Epithelial cell of prostate (primary cell): ENCODE results near the gene FBLN5.
A peak's percentile ranks its signal among the peaks of the same experiment; 100 is the strongest.

ENCODE experiments used
- DNase-seq: peaks from one replicate; pipeline ENCODE4 v3.0.0-alpha.2; 2011; ENCODE audit warnings: low read depth, low spot score
- H3K27ac ChIP-seq: fragments of 450-650 bp; 2 replicates; pipeline ENCODE4 v1.5.1; 2017; ENCODE audit warnings: mild to moderate bottlenecking

Gene FBLN5

GRCh38 chr14:91947475-91948184 lies at the start of gene FBLN5:
TSS of gene FBLN5 (minus strand) at chr14:91947694. CDS start at chr14:91947229, 465 bp downstream.
- no peak within 1 kb of the TSS for H3K27ac ChIP-seq

GRCh38 chr14:91996948-91997371 lies 49.5 kb upstream of the FBLN5 start:
- peak; percentile 68 for DNase-seq
- peak overlapping the region; percentile 82 for H3K27ac ChIP-seq

More at GRCh38 chr14:91947475-91948184, at the start of gene FBLN5:
- DNase-seq: no peak

GRCh38 chr14:91987192-91987591 lies 39.7 kb upstream of the FBLN5 start:
- H3K27ac ChIP-seq: no peak overlapping the region
- no peak for DNase-seq

DNA sequence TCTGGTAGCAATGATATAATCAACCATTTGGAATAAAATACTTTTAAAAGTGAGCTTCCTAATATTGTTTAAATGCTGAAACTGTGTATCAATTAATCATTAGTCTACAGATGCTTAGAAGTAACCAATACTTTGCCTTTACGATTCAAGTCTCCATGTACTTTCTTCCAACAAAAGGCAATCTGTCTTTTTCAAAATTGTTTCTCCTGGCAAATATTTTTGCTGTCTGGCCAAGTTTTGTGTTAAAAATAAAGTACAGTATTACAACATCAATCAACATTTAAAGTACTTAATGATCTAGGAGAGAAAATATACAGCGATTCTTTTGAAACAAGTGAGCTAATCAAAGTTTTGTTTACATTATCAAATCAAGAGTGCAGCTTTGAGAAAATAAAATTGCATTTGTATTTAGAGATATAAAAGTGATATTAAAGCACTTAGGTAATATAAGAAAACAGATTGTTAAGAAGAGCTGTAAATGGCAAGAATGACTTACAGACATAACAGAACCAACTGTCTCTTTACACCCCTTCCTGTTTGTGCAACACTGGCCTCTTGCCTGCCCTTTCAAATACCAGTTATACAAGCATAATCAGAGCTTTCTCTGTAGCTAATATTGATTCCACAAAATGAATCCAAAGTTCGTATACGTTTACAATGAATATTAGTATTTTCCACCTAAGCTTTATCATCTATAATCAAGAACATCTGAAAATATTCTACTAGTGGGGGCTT lies 38.2 kb upstream of the FBLN5 start:
- DNase-seq: no peak
- H3K27ac ChIP-seq: peak overlapping the region; percentile 1

- DNase-seq: no peak
- H3K27ac ChIP-seq: peak overlapping the region; percentile 1
These were observed 37.5 kb upstream of the FBLN5 start for GRCh38 chr14:91985008-91985407.

DNA sequence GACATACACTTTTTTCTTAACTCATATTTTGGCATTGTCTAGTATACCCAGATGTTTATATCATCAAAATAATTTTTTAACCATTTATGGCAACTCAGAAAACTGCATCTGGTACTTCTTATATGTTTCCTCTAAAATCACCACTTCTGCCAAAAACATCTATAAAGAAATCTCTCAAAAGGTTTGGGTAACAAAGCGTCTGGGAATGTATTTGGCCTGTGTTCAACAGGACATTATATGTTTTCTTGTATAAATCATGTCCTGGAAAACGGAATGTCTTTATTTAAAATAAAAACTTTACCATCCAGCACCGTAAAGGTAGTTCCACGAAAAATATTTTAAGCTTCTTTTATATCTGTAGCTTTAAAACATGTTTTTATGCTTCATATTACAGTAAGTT lies 36.1 kb upstream of the FBLN5 start:
- DNase-seq: no peak
- H3K27ac ChIP-seq: no peak overlapping the region

DNA sequence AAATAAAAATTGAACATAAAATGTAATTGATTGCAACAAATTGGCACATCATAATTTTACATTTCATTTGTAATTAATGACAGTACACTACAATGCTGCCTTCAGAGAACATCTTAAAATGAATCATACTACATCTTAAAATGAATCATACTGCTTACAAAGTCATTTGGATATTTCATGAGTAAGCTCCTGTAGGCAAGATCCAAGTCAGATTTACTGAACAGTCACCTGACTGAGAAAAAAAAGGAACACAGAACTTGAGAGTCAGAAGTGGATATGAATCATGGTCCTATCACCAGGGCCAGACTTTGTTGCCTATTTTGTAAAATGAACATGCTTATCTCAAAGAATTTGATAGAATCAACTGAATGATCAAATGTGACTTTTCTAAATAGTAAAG lies 32.7 kb upstream of the FBLN5 start:
- DNase-seq: peak; percentile 81
- H3K27ac ChIP-seq: peak overlapping the region; percentile 60

DNA sequence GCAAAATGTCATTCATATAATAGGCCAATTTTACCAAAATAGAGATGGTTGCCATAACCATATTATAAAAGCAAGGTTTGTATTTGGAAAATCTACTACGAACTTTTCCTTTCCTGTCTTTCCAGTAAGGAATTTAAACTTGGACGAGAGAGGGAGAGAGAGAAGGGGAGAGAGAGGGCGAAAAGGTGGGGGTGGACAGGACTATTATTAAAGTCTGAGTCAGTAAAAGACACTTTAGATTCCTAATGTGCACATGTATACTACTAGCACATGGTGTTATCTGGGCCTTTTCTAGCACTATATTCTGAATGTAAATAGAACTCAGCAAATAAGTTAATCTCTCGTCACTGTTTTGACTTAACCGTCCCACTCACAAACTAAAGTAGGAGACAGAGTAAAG lies 30.4 kb upstream of the FBLN5 start:
- no peak for DNase-seq
- no peak overlapping the region for H3K27ac ChIP-seq

DNA sequence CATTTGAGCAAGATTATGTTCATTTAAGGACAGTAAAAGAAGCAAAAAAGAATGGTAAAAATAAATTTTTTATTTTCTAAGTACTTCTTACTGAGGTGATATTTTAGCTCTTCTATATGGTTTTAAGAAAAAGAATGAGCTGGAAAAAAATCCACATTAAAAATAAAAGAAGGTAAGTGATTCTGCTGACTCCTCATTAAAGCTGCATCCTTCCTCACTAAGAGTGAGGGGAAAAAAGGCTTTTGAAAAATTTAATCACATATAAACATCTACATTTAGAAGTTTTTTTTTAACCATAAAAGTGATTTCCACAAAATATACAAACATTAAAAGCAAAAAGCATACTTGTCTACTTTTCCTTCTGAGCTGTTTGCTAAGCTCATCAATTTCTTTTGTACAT lies 28.3 kb upstream of the FBLN5 start:
- no peak overlapping the region for H3K27ac ChIP-seq
- DNase-seq: no peak

GRCh38 chr14:91971188-91971778 lies 23.8 kb upstream of the FBLN5 start:
- no peak overlapping the region for H3K27ac ChIP-seq
- no peak for DNase-seq

DNA sequence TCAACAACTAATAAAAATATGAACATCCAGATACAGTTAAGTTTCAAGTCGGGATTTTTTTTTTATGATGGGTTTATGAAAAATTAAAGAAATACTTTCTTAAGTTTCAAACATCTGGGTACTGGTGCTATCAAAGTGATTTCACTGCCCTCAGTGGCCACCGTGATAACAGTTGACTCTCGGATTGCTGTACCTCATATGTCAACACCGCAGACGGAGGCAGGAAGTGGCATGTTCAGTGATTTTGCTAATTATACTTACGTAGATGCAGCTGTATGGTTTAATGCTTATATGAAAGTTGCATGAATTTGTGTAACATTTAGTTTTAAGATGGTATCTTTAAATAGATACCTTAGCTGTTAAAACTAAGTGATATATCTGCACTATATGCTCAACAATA lies 20.8 kb upstream of the FBLN5 start:
- no peak overlapping the region for H3K27ac ChIP-seq
- no peak for DNase-seq

- no peak overlapping the region for H3K27ac ChIP-seq
- DNase-seq: no peak
These were observed 17.2 kb upstream of the FBLN5 start for GRCh38 chr14:91964724-91965123.

DNA sequence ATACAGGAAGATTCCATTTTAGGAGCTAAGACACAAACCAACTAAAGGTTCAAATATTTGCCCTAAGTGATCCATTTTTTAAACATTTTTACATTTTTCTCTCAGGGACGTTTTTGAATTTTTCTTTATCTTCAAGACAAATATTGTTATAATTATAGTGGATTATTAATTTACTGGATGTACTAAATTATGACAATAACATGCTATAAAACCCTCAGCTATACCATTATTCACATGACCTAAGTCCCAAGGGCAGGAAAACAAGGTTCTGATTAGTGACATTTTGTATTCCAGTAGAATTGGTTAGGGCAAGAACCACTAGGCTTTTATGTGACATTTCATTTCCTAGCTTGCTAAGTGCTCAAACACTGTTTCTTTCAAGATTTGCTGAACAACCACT lies 16.5 kb upstream of the FBLN5 start:
- DNase-seq: no peak
- H3K27ac ChIP-seq: no peak overlapping the region

GRCh38 chr14:91963465-91963864 lies 16.0 kb upstream of the FBLN5 start:
- no peak for DNase-seq

GRCh38 chr14:91961297-91962220 lies 14.1 kb upstream of the FBLN5 start:
- no peak for DNase-seq
- H3K27ac ChIP-seq: no peak overlapping the region

More at GRCh38 chr14:91963465-91963864, 16.0 kb upstream of the FBLN5 start:
- H3K27ac ChIP-seq: no peak overlapping the region

- DNase-seq: no peak
- H3K27ac ChIP-seq: no peak overlapping the region
These were observed 10.4 kb upstream of the FBLN5 start for GRCh38 chr14:91957876-91958313.

DNA sequence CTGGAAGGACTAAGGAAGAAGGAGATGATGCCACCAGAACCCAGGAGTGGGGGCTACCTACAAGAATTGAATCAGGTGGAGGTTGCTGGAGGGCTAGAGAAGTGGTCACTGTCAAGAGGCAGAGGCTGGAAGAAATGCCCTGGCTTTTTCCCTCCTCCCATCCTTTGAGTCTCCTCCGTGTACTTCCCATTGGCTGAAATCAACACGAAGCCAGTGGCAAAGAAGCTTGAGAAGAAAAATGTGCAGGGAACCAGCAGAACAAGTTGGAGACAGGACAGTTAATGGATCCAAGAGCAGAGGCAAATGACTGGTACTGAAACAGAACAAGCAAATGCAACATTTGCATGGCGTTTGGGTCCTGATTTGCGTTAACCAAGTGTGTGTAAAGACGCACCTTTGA lies 9.1 kb upstream of the FBLN5 start:
- H3K27ac ChIP-seq: no peak overlapping the region
- no peak for DNase-seq

DNA sequence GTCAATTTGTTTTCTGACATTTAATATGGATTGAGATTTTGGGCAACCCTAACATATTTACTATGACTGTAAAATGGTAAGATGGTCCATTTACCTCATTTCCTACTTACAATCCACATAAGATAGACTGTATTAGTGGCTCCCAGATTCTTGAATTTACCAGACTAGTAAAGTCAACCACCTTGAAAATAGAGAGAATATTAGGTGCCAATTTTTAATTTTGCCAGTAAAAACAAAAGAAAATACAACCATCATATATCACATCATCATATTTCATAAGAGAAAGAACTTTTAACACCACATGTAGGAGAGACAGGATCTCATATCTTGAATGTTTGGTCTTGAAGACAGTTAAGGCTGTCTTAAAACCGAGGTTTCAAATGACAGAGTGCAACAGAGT lies 7.7 kb upstream of the FBLN5 start:
- no peak overlapping the region for H3K27ac ChIP-seq
- DNase-seq: no peak

DNA sequence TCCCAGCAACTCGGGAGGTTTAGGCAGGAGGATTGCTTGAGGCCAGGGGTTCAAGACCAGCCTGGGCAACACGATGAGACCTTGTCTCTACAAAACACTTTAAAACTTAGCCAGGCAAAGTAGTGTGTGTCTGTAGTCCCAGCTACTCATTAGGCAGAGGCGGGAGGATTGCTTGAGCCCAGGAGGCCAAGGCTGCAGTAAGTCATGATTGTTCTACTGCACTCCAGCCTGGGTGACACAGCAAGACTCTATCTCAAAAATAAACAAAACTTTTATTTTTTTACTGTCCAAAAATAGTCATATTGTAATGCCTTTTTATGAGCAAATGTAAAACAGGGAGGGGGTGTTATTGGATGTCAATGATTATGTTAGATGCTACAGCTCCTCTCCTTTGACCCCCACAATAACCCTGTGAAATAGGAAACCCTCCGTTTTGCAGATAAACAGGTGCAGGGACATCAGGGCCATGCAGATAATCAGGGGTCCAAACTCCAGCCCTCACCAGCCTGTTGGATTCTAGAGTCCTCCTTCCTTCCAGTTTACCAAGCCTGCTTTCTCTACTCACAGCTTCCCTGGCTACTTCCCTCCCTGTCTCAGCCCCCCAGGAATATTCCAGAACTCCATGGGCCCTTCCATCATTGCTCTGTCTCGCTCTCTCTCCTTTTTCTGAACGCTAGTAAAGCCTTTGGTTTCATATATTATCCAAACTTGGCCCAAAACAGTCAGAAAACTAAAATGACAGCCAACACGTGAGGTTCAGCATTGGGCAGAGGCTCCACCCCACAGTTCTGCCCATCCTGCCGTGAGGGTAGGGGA lies 5.9 kb upstream of the FBLN5 start:
- no peak overlapping the region for H3K27ac ChIP-seq
- DNase-seq: no peak
